Stimulated activated CD4-positive, alpha-beta T cell treated with anti-CD3 and anti-CD28 coated beads, Interleukin-1b, Interleukin-23, amount 100 ng/mL, for 48 hours (primary cell): ENCODE results near the gene SPACA4.
A peak's percentile ranks its signal among the peaks of the same experiment; 100 is the strongest.

Source experiments
- DNase-seq: peaks from one replicate; pipeline ENCODE4 v3.0.0-alpha.2; 2020

SPACA4 gene

GRCh38 chr19:48635966-48636858, 29.7 kb downstream of the SPACA4 start:
- DNase-seq = no peak

GRCh38 chr19:48636859-48637448, 30.4 kb downstream of the SPACA4 start, which contains the start of gene DBP:
Gene DBP, minus strand, starts transcription at chr19:48637379. Its CDS starts 385 bp downstream, at chr19:48636994.
- no peak for DNase-seq

GRCh38 chr19:48637449-48637947, 31.0 kb downstream of the SPACA4 start:
- DNase-seq = peak; percentile 99

- peak; percentile 85 for DNase-seq
Observed at GRCh38 chr19:48637948-48638830, 31.6 kb downstream of the SPACA4 start.

- no peak for DNase-seq
Observed at GRCh38 chr19:48638831-48639381, 32.4 kb downstream of the SPACA4 start.

- DNase-seq = no peak
Observed at GRCh38 chr19:48639483-48640375, 33.2 kb downstream of the SPACA4 start.

- no peak for DNase-seq
Observed at GRCh38 chr19:48641850-48642249, 35.3 kb downstream of the SPACA4 start.

GRCh38 chr19:48642862-48643261, 36.3 kb downstream of the SPACA4 start:
- DNase-seq = no peak

GRCh38 chr19:48644355-48644754, 37.8 kb downstream of the SPACA4 start:
- no peak for DNase-seq

- DNase-seq = peak; percentile 80
Observed at GRCh38 chr19:48644839-48645619, 38.5 kb downstream of the SPACA4 start.

GRCh38 chr19:48645620-48646000, 39.1 kb downstream of the SPACA4 start:
- DNase-seq = no peak

GRCh38 chr19:48646001-48646721, 39.6 kb downstream of the SPACA4 start, which contains the start of gene CA11:
Gene CA11, minus strand, starts transcription at chr19:48646187. Its CDS starts 555 bp downstream, at chr19:48645632.
- DNase-seq = peak; percentile 92

- DNase-seq = no peak
Observed at GRCh38 chr19:48646722-48647216, 40.2 kb downstream of the SPACA4 start.

GRCh38 chr19:48648134-48648533, 41.6 kb downstream of the SPACA4 start:
- no peak for DNase-seq

GRCh38 chr19:48650974-48651682, 44.6 kb downstream of the SPACA4 start:
- DNase-seq = no peak

- DNase-seq = no peak
Observed at GRCh38 chr19:48651683-48652048, 45.1 kb downstream of the SPACA4 start.

GRCh38 chr19:48654299-48655059, 47.9 kb downstream of the SPACA4 start:
- no peak for DNase-seq

GRCh38 chr19:48656840-48657474, 50.4 kb downstream of the SPACA4 start:
- DNase-seq = no peak
